ENCODE data around the gene PTPRN2.

- TF ChIP-seq MAX (IDR thresholded peaks at IDR 0.05; ENCODE audit: insufficient read depth, insufficient read length), result no peak
- TF ChIP-seq POLR2AphosphoS5 (IDR thresholded peaks at IDR 0.05; ENCODE audit: insufficient read depth, low read depth, low read length), result no peak
These were observed 58.2 kb downstream of the PTPRN2 start for GRCh38 chr7:158529181-158530096.

All from endothelial cell of umbilical vein (primary cell).